ENCODE measurements around the gene TRABD. TPM values are rescaled to one million over a fixed set of nuclear protein-coding genes. Genes with fewer than 3 reads are reported as not detected.
A peak's percentile ranks its signal among the peaks of the same experiment; 100 is the strongest.

The TRABD gene
- total RNA-seq, 2 experiments from 2014 or later = 88.6 to 89.2 TPM

GRCh38 chr22:50171965-50172421 lies 13.7 kb upstream of the TRABD start:
- Mint-ChIP-seq H3K4me3 (no peak overlapping the region), H3K9me3 (no peaks in the 10 kb centered on the region), H3K27me3 (peaks cover 27% of the 10 kb centered on the region), H3K36me3 (no peaks in the 10 kb centered on the region), H3K4me1 (ENCODE audit: low read depth) (peaks cover 9% of the 10 kb centered on the region), H3K27ac (no peak overlapping the region)
- CTCF ChIA-PET = no interaction called here
- DNase-seq = no peak
- POLR2A ChIA-PET = interaction anchor here (1.9 kb wide), 1 partner anchor 19 kb away, joined by 5 read pairs; no protein-coding TSS in a partner anchor
- intact Hi-C loops (cut with micrococcal nuclease) = loop anchor here (2.0 kb wide), 1 partner anchor 13 kb away; the partner anchor contains the start of gene TRABD

DNA sequence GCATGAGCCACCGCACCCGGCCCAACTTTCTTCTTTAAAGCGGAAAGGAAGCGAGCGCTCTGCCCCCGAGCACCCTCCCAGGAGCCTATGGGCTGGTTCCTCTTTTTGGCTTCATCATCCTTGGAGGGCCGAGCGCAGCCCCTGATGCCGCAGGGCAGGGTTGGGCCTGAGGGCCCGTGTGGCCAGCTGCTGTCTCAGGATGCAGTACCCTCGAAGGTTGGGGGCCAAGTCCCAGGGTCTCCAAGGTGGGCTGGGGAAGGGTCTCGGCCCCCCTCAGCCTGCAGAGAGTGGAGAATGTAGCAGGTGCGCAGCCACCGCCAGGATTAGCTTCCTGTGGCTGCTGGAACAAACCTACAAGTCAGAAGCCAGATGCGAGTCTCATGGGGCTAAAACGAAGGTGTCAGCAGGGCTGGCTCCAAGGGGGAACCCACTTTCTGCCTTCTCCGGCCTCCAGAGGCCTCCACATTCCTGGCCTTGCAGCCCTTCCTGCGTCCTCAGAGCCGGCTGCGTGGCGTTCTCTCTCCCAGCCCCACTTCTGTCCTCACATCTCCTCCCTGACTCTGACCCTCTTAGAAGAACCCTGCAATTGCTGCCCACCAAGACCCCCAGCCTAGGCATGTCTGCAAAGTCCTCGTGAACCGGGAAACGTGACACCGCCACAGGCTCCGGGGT lies 12.3 kb upstream of the TRABD start:
- no peaks in the 10 kb centered on the region for H3K36me3 Mint-ChIP-seq
- peaks cover 20% of the 10 kb centered on the region for H3K27me3 Mint-ChIP-seq
- POLR2A ChIA-PET = no interaction called here
- peaks cover 9% of the 10 kb centered on the region for H3K4me1 Mint-ChIP-seq (ENCODE audit: low read depth)
- H3K9me3 Mint-ChIP-seq = no peaks in the 10 kb centered on the region
- CTCF ChIA-PET = interaction anchor here (1.3 kb wide), 1 partner anchor 11 kb away, joined by 4 read pairs; no protein-coding TSS in a partner anchor
- intact Hi-C loops (cut with micrococcal nuclease) = no loop called here
- no peak overlapping the region for H3K4me3 Mint-ChIP-seq
- DNase-seq = no peak
- H3K27ac Mint-ChIP-seq = no peak overlapping the region

DNA sequence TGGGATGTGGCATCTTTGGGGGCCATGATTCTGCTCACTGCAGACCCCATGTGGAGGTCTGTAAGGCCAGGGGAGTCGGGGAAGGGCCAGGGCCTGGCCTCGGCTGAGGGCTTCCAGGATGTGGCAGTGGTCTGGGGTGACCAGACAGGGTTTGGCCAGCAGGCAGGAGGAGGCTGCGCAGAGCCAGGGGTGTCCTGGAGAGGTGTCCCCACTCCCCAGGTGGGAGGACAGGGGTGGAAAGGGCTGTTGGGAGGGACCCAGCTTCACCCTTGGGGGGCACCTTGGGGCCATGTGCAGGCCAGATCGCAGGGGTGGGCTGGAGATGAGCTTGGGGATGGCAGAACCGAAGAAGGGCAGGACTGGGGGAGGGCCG lies 11.7 kb upstream of the TRABD start:
- H3K27me3 Mint-ChIP-seq = peaks cover 15% of the 10 kb centered on the region
- DNase-seq = no peak
- peaks cover 5% of the 10 kb centered on the region for H3K4me1 Mint-ChIP-seq (ENCODE audit: low read depth)
- intact Hi-C loops (cut with micrococcal nuclease) = no loop called here
- CTCF ChIA-PET = interaction anchor here (1.3 kb wide), 1 partner anchor 10 kb away, joined by 4 read pairs; no protein-coding TSS in a partner anchor
- no peak overlapping the region for H3K4me3 Mint-ChIP-seq
- POLR2A ChIA-PET = no interaction called here
- no peak overlapping the region for H3K27ac Mint-ChIP-seq
- H3K9me3 Mint-ChIP-seq = no peaks in the 10 kb centered on the region
- no peaks in the 10 kb centered on the region for H3K36me3 Mint-ChIP-seq

DNA sequence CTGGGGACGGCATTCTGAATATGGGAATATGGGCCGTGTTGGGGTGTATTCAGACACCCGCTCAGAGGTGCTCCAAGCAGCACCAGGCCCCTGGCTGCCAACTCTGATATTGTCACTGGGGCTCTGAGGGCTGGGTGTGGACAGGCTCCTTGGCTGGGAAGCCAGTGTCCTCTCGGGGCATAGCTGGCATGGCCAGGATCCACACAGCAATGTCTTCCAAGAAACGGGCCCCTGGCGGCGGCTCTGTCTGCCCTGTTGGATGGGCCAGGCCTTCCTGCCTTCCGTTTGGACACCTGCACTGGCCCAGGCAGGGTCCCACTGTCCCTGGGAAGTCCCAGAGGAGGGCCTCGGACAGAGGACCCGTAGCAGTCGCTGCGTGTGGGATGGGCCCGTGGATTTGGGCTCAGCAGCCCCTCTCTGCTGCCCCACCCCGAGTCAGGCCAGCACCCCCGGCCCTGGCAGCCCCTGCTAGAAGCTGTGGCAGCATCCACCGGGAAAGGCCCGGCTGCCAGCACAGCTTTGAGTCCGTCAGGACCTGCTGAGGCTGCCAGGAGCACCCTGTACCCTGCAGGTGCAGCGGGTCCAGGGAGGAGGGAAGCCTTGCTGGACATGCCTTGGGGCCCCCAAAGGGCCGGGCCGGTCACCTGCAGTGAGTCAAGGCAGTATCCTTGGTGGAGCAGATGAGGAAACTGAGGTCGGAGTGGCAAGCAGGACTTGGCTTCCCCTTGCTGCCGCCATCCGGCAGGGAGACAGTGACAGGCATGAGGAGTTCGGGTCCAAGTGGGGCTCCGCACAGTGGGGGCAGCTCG lies 11.1 kb upstream of the TRABD start:
- DNase-seq = no peak
- Mint-ChIP-seq H3K36me3 (no peaks in the 10 kb centered on the region), H3K27me3 (peaks cover 13% of the 10 kb centered on the region), H3K27ac (no peak overlapping the region), H3K9me3 (no peaks in the 10 kb centered on the region), H3K4me3 (no peak overlapping the region), H3K4me1 (ENCODE audit: low read depth) (peaks cover 4% of the 10 kb centered on the region)
- ChIA-PET POLR2A (interaction anchor here (1.0 kb wide), 1 partner anchor 12 kb away, joined by 3 read pairs; no protein-coding TSS in a partner anchor), CTCF (no interaction called here)
- intact Hi-C loops (cut with micrococcal nuclease) = no loop called here

DNA sequence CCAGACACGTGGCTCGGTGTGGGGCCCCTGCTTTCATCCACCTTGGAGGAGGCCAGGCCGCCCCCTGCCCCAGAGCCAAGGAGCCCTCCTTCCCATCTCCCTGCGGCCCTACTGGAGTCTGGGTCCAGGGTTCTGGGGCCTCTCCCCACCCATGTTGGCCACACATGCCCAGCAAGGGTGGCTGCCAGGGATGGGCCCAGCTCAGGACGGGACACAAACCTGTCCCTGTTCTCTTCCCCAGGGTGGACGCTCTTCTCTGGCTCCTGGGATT lies 10.6 kb upstream of the TRABD start:
- Mint-ChIP-seq H3K4me3 (no peak overlapping the region), H3K36me3 (no peaks in the 10 kb centered on the region), H3K27ac (no peak overlapping the region), H3K9me3 (no peaks in the 10 kb centered on the region), H3K4me1 (ENCODE audit: low read depth) (peaks cover 4% of the 10 kb centered on the region), H3K27me3 (peaks cover 16% of the 10 kb centered on the region)
- intact Hi-C loops (cut with micrococcal nuclease) = no loop called here
- no peak for DNase-seq
- CTCF ChIA-PET = no interaction called here
- POLR2A ChIA-PET = interaction anchor here (1.0 kb wide), 1 partner anchor 12 kb away, joined by 3 read pairs; no protein-coding TSS in a partner anchor

- peaks cover 2% of the 10 kb centered on the region for H3K4me1 Mint-ChIP-seq (ENCODE audit: low read depth)
- H3K27me3 Mint-ChIP-seq = peaks cover 13% of the 10 kb centered on the region
- no peak overlapping the region for H3K4me3 Mint-ChIP-seq
- H3K27ac Mint-ChIP-seq = no peak overlapping the region
- no peaks in the 10 kb centered on the region for H3K36me3 Mint-ChIP-seq
- intact Hi-C loops (cut with micrococcal nuclease) = no loop called here
- CTCF ChIA-PET = no interaction called here
- no peaks in the 10 kb centered on the region for H3K9me3 Mint-ChIP-seq
- no peak for DNase-seq
- POLR2A ChIA-PET = no interaction called here
Observed at GRCh38 chr22:50175921-50176849, 9.5 kb upstream of the TRABD start.

- H3K27me3 Mint-ChIP-seq = peaks cover 9% of the 10 kb centered on the region
- CTCF ChIA-PET = no interaction called here
- no peaks in the 10 kb centered on the region for H3K36me3 Mint-ChIP-seq
- H3K4me1 Mint-ChIP-seq (ENCODE audit: low read depth) = peaks cover 2% of the 10 kb centered on the region
- intact Hi-C loops (cut with micrococcal nuclease) = no loop called here
- POLR2A ChIA-PET = no interaction called here
- no peak for DNase-seq
- H3K4me3 Mint-ChIP-seq = no peak overlapping the region
- no peak overlapping the region for H3K27ac Mint-ChIP-seq
- H3K9me3 Mint-ChIP-seq = no peaks in the 10 kb centered on the region
Observed at GRCh38 chr22:50176850-50177536, 8.7 kb upstream of the TRABD start.

GRCh38 chr22:50177537-50178470 lies 7.9 kb upstream of the TRABD start:
- Mint-ChIP-seq H3K27ac (no peak overlapping the region), H3K27me3 (peaks cover 9% of the 10 kb centered on the region), H3K36me3 (no peaks in the 10 kb centered on the region), H3K4me1 (ENCODE audit: low read depth) (peaks cover 2% of the 10 kb centered on the region), H3K9me3 (no peaks in the 10 kb centered on the region), H3K4me3 (no peak overlapping the region)
- ChIA-PET CTCF (no interaction called here), POLR2A (no interaction called here)
- no peak for DNase-seq
- intact Hi-C loops (cut with micrococcal nuclease) = no loop called here

- no peak overlapping the region for H3K27ac Mint-ChIP-seq
- H3K4me3 Mint-ChIP-seq = no peak overlapping the region
- ChIA-PET CTCF (no interaction called here), POLR2A (no interaction called here)
- no peaks in the 10 kb centered on the region for H3K36me3 Mint-ChIP-seq
- intact Hi-C loops (cut with micrococcal nuclease) = no loop called here
- peaks cover 9% of the 10 kb centered on the region for H3K27me3 Mint-ChIP-seq
- DNase-seq = no peak
- H3K9me3 Mint-ChIP-seq = no peaks in the 10 kb centered on the region
- peaks cover 2% of the 10 kb centered on the region for H3K4me1 Mint-ChIP-seq (ENCODE audit: low read depth)
Observed at GRCh38 chr22:50178471-50178864, 7.2 kb upstream of the TRABD start.

DNA sequence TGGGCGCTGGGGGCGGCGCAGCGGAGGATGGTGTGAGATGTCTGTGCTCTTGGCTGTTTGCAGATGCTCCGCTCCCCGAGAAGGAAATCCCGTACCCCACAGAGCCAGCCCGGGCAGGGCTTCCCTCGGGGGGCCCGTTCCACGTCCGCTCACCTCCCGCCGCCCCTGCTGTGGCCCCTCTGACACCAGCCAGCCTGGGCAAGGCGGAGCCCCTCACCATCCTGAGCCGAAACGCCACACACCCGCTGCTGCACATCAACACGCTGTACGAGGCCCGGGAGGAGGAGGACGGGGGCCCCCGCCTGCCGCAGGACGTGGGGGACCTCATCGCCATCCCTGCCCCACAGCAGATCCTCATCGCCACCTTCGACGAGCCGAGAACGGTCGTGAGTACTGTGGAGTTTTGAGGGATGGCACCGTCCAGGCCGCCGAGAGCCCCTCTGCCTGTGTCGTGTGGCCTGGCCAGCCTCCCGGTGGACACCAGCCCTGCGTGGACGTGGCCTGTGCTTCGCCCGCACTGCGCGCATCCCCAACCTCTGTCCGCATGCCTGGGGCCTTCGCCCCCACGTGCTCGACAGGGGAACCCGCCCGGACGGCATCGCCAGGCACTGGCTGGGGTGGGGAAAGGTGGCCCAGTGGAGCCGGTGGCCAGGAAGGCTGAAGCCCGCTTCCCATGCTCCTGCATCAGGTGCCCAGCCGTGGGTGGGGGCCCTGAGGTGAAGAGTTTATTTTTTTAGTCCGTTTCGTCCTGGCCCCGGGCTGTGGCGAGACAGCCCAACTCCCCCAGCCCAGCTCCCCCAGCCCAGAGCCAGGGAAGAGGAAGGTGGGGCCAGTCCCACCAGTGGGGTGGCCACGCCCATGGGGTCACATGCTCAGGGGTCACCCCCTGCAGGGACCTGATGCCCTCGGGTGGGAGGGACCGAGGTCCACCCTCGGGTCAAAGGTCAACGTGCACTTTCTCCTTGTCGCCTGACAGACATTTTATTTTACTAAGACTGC lies 6.5 kb upstream of the TRABD start:
- intact Hi-C loops (cut with micrococcal nuclease) = no loop called here
- Mint-ChIP-seq H3K36me3 (no peaks in the 10 kb centered on the region), H3K27ac (no peak overlapping the region), H3K27me3 (peaks cover 9% of the 10 kb centered on the region), H3K4me3 (no peak overlapping the region), H3K9me3 (no peaks in the 10 kb centered on the region), H3K4me1 (ENCODE audit: low read depth) (peaks cover 2% of the 10 kb centered on the region)
- peak; percentile 8 for DNase-seq
- CTCF ChIA-PET = no interaction called here
- POLR2A ChIA-PET = no interaction called here
